ENCODE data around the gene PXMP4.

Gene PXMP4

GRCh38 chr20:33731693-33732165 is 11.6 kb upstream of the PXMP4 start, which contains the start of gene ZNF341:
ZNF341 (plus strand) TSS chr20:33731996; CDS start chr20:33732022, 26 bp downstream.
- Histone ChIP-seq H4K20me1 (ENCODE audit: insufficient read depth) (no peaks in the 10 kb centered on the region), H3K4me3 (IDR thresholded peaks at IDR 0.05; ENCODE audit: insufficient read depth, low read depth, low read length) (no peak within 1 kb of the TSS), H3K4me2 (peak within 1 kb of the TSS; percentile 100), H3K27ac (peak within 1 kb of the TSS; percentile 98), H2AFZ (ENCODE audit: low read depth) (peak within 1 kb of the TSS; percentile 78), H3K4me1 (ENCODE audit: low read depth, poor library complexity, severe bottlenecking) (peaks cover 43% of the 10 kb centered on the region), H3K36me3 (ENCODE audit: insufficient read depth) (no peaks in the 10 kb centered on the region), H3K79me2 (ENCODE audit: insufficient read depth, low read depth) (no peaks in the 10 kb centered on the region; the same call in 1 of the 2 replicates), H3K27me3 (ENCODE audit: insufficient read depth, low read depth) (no peaks in the 10 kb centered on the region), H3K9ac (peak within 1 kb of the TSS; percentile 89)
- TF ChIP-seq CTCF (conservative IDR thresholded peaks at IDR 0.05; ENCODE audit: low read depth, low read length): peak; percentile 76

- Histone ChIP-seq H4K20me1 (ENCODE audit: insufficient read depth) (no peaks in the 10 kb centered on the region), H3K27me3 (ENCODE audit: insufficient read depth, low read depth) (no peaks in the 10 kb centered on the region), H2AFZ (ENCODE audit: low read depth) (peak overlapping the region; percentile 78), H3K36me3 (ENCODE audit: insufficient read depth) (no peaks in the 10 kb centered on the region), H3K27ac (peak overlapping the region; percentile 98), H3K4me3 (IDR thresholded peaks at IDR 0.05; ENCODE audit: insufficient read depth, low read depth, low read length) (no peak overlapping the region), H3K79me2 (ENCODE audit: insufficient read depth, low read depth) (no peaks in the 10 kb centered on the region; the same call in 1 of the 2 replicates), H3K4me1 (ENCODE audit: low read depth, poor library complexity, severe bottlenecking) (peaks cover 49% of the 10 kb centered on the region), H3K9ac (peak overlapping the region; percentile 43), H3K4me2 (peak overlapping the region; percentile 74)
- TF ChIP-seq CTCF (conservative IDR thresholded peaks at IDR 0.05; ENCODE audit: low read depth, low read length): no peak
Measured at GRCh38 chr20:33730946-33731692, 11.0 kb upstream of the PXMP4 start.

GRCh38 chr20:33729101-33729500 is 9.0 kb upstream of the PXMP4 start:
- H3K4me1 ChIP-seq (ENCODE audit: low read depth, poor library complexity, severe bottlenecking): peaks cover 55% of the 10 kb centered on the region
- no peaks in the 10 kb centered on the region for H3K36me3 ChIP-seq (ENCODE audit: insufficient read depth)
- H3K4me2 ChIP-seq: no peak overlapping the region
- H2AFZ ChIP-seq (ENCODE audit: low read depth): no peak overlapping the region
- no peak for TF ChIP-seq CTCF (conservative IDR thresholded peaks at IDR 0.05; ENCODE audit: low read depth, low read length)
- no peaks in the 10 kb centered on the region for H4K20me1 ChIP-seq (ENCODE audit: insufficient read depth)
- H3K4me3 ChIP-seq (IDR thresholded peaks at IDR 0.05; ENCODE audit: insufficient read depth, low read depth, low read length): no peak overlapping the region
- H3K79me2 ChIP-seq (ENCODE audit: insufficient read depth, low read depth): no peaks in the 10 kb centered on the region
- no peaks in the 10 kb centered on the region for H3K27me3 ChIP-seq (ENCODE audit: insufficient read depth, low read depth)
- H3K27ac ChIP-seq: no peak overlapping the region
- no peak overlapping the region for H3K9ac ChIP-seq

GRCh38 chr20:33728463-33728862 is 8.4 kb upstream of the PXMP4 start:
- peaks cover 55% of the 10 kb centered on the region for H3K4me1 ChIP-seq (ENCODE audit: low read depth, poor library complexity, severe bottlenecking)
- no peaks in the 10 kb centered on the region for H3K27me3 ChIP-seq (ENCODE audit: insufficient read depth, low read depth)
- no peak for TF ChIP-seq CTCF (conservative IDR thresholded peaks at IDR 0.05; ENCODE audit: low read depth, low read length)
- H3K9ac ChIP-seq: no peak overlapping the region
- H2AFZ ChIP-seq (ENCODE audit: low read depth): no peak overlapping the region
- H3K4me3 ChIP-seq (IDR thresholded peaks at IDR 0.05; ENCODE audit: insufficient read depth, low read depth, low read length): no peak overlapping the region
- no peaks in the 10 kb centered on the region for H3K79me2 ChIP-seq (ENCODE audit: insufficient read depth, low read depth)
- H3K27ac ChIP-seq: no peak overlapping the region
- H3K36me3 ChIP-seq (ENCODE audit: insufficient read depth): no peaks in the 10 kb centered on the region
- no peak overlapping the region for H3K4me2 ChIP-seq
- H4K20me1 ChIP-seq (ENCODE audit: insufficient read depth): no peaks in the 10 kb centered on the region
